NCI-H2227 (cell line): ENCODE measurements around the gene ZNF423.
"Not testable (repeated sequence)": the region's sequence is repeated elsewhere in the genome, so short reads cannot be mapped to it uniquely, and the experiment has no call there.

ENCODE experiments used
- DNase-seq: peaks from one replicate; lab custom pipeline; 2025; ENCODE audit not compliant: unreplicated experiment; lab: John Stamatoyannopoulos, UW

Gene ZNF423

GRCh38 chr16:49523435-49524159, 332.3 kb downstream of the ZNF423 start:
- no peak for DNase-seq

GRCh38 chr16:49521734-49522325, 334.1 kb downstream of the ZNF423 start:
- no peak for DNase-seq

- no peak for DNase-seq
Measured at GRCh38 chr16:49520492-49521038, 335.3 kb downstream of the ZNF423 start.

- DNase-seq: no peak
Measured at GRCh38 chr16:49519741-49520140, 336.2 kb downstream of the ZNF423 start.

GRCh38 chr16:49519008-49519656, 336.8 kb downstream of the ZNF423 start:
- no peak for DNase-seq

GRCh38 chr16:49516382-49517036, 339.4 kb downstream of the ZNF423 start:
- no peak for DNase-seq

GRCh38 chr16:49515861-49516260, 340.1 kb downstream of the ZNF423 start:
- DNase-seq: no peak

GRCh38 chr16:49515016-49515565, 340.8 kb downstream of the ZNF423 start:
- no peak for DNase-seq

GRCh38 chr16:49514073-49514980, 341.6 kb downstream of the ZNF423 start:
- DNase-seq: no peak

- DNase-seq: no peak
Measured at GRCh38 chr16:49513040-49513439, 342.9 kb downstream of the ZNF423 start.

GRCh38 chr16:49510654-49511305, 345.1 kb downstream of the ZNF423 start:
- DNase-seq: no peak

- DNase-seq: no peak
Measured at GRCh38 chr16:49510141-49510540, 345.8 kb downstream of the ZNF423 start.

GRCh38 chr16:49506058-49507013, 349.6 kb downstream of the ZNF423 start:
- DNase-seq: not testable (repeated sequence)

GRCh38 chr16:49505556-49505955, 350.4 kb downstream of the ZNF423 start:
- DNase-seq: no peak

- DNase-seq: no peak
Measured at GRCh38 chr16:49504626-49505025, 351.3 kb downstream of the ZNF423 start.

- no peak for DNase-seq
Measured at GRCh38 chr16:49504023-49504364, 351.9 kb downstream of the ZNF423 start.

GRCh38 chr16:49503256-49504022, 352.5 kb downstream of the ZNF423 start:
- DNase-seq: no peak
